Nephron progenitor cell (in vitro differentiated cells): Measurements from ENCODE around the gene CCDC3.

Experiments
- DNase-seq: peaks from one replicate; pipeline ENCODE4 v3.0.0; 2021
- H3K27ac Mint-ChIP-seq: 2 replicates; pipeline ENCODE4 v1.8.0; 2021; ENCODE audit warnings: mild to moderate bottlenecking, moderate library complexity, mixed read lengths
- H3K27me3 Mint-ChIP-seq: 2 replicates; pipeline ENCODE4 v1.8.0; 2021; ENCODE audit warnings: mild to moderate bottlenecking, low read depth, mixed read lengths; ENCODE audit not compliant: poor library complexity
- H3K36me3 Mint-ChIP-seq: 2 replicates; pipeline ENCODE4 v1.8.0; 2021; ENCODE audit warnings: low read depth, mixed read lengths
- H3K4me1 Mint-ChIP-seq: 2 replicates; pipeline ENCODE4 v1.8.0; 2021; ENCODE audit warnings: mixed read lengths
- H3K4me3 Mint-ChIP-seq: 2 replicates; pipeline ENCODE4 v1.8.0; 2021; ENCODE audit warnings: mild to moderate bottlenecking, moderate library complexity, mixed read lengths
- H3K9me3 Mint-ChIP-seq: 2 replicates; pipeline ENCODE4 v1.8.0; 2021; ENCODE audit warnings: mild to moderate bottlenecking, moderate library complexity, mixed read lengths
- TF ChIP-seq, protein P1 (sequence below): fragments of 200-600 bp; sonication (generic); IDR thresholded peaks from 2 replicates; pipeline ENCODE4 v1.5.0; 2021; ENCODE audit warnings: antibody characterized with exemption

The CCDC3 gene

DNA sequence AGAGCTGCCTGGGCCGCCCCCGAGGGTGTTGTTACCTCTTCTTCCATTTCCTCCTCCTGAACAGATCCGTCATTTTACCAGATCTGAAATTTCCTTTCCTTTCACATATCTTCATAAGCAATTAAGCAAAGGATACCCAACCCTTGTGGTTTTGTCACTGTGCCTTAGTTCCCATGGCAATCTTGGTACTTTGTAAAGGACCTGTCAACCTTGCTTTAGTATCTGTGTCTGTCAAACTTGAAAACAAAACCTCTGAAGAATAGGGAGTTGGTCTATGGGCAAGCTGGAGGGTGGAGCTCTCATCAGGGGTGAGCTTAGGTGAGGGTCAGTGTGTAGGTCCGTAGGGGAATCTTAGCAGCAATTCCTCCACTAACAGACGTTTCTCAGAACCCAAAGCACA is 25.4 kb upstream of the CCDC3 start:
- H3K36me3 Mint-ChIP-seq: peaks cover 10% of the 10 kb centered on the region
- no peak for DNase-seq
- H3K9me3 Mint-ChIP-seq: peaks cover 35% of the 10 kb centered on the region
- peaks cover 12% of the 10 kb centered on the region for H3K27me3 Mint-ChIP-seq
- H3K4me3 Mint-ChIP-seq: no peak overlapping the region
- H3K27ac Mint-ChIP-seq: no peak overlapping the region
- TF ChIP-seq, protein P1, sequence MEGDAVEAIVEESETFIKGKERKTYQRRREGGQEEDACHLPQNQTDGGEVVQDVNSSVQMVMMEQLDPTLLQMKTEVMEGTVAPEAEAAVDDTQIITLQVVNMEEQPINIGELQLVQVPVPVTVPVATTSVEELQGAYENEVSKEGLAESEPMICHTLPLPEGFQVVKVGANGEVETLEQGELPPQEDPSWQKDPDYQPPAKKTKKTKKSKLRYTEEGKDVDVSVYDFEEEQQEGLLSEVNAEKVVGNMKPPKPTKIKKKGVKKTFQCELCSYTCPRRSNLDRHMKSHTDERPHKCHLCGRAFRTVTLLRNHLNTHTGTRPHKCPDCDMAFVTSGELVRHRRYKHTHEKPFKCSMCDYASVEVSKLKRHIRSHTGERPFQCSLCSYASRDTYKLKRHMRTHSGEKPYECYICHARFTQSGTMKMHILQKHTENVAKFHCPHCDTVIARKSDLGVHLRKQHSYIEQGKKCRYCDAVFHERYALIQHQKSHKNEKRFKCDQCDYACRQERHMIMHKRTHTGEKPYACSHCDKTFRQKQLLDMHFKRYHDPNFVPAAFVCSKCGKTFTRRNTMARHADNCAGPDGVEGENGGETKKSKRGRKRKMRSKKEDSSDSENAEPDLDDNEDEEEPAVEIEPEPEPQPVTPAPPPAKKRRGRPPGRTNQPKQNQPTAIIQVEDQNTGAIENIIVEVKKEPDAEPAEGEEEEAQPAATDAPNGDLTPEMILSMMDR: no peak
- H3K4me1 Mint-ChIP-seq: peaks cover 6% of the 10 kb centered on the region

DNA sequence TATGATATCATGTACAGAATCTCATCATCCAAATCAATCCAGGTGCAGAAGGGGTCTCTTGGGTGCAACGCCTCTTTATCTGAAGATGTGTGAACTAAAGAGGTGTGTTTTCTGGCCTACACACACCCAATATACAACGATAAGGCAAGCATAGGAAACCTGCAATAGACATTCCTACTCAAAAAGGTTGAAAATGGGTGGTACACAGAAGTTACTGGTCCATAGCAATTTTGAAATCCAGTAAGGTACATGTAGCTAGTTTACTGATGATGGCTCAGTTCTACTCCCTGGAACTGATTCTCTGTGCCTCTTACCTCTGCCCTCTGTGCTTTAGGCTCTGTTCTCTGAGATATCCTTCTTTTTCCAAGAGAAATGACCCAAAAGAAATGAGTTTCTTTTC is 22.2 kb upstream of the CCDC3 start:
- Mint-ChIP-seq H3K9me3 (peaks cover 36% of the 10 kb centered on the region), H3K4me1 (peaks cover 6% of the 10 kb centered on the region), H3K36me3 (peaks cover 10% of the 10 kb centered on the region), H3K4me3 (no peak overlapping the region), H3K27me3 (peaks cover 12% of the 10 kb centered on the region), H3K27ac (no peak overlapping the region)
- DNase-seq: no peak
- TF ChIP-seq, protein P1: no peak

GRCh38 chr10:13019280-13019679 is 17.8 kb upstream of the CCDC3 start:
- Mint-ChIP-seq H3K27me3 (peaks cover 8% of the 10 kb centered on the region), H3K4me1 (peaks cover 10% of the 10 kb centered on the region), H3K4me3 (no peak overlapping the region), H3K9me3 (peaks cover 26% of the 10 kb centered on the region), H3K27ac (no peak overlapping the region), H3K36me3 (peaks cover 4% of the 10 kb centered on the region)
- TF ChIP-seq, protein P1: no peak
- DNase-seq: no peak

DNA sequence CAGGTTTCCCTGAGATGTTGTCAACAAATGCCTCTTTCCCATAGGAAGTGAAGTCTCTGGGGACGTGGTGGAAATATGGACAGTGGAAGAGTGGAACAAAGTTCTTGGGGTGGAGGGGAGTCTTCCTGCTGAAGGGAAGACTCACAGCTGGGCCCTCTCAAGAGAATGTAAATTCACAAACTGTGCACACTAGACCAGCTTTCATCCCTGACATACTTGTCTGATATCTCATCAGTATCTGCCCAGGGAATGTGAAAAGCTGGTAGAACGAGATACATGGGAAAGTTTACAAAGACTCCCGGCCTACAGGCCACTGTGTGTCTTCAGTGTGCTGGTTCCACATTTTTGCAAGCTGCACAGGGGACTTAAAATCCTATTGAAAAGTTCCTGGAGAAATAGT is 16.7 kb upstream of the CCDC3 start:
- H3K27ac Mint-ChIP-seq: no peak overlapping the region
- peaks cover 10% of the 10 kb centered on the region for H3K4me1 Mint-ChIP-seq
- no peak for DNase-seq
- peaks cover 11% of the 10 kb centered on the region for H3K27me3 Mint-ChIP-seq
- no peak overlapping the region for H3K4me3 Mint-ChIP-seq
- peaks cover 23% of the 10 kb centered on the region for H3K9me3 Mint-ChIP-seq
- TF ChIP-seq, protein P1: no peak
- H3K36me3 Mint-ChIP-seq: peaks cover 4% of the 10 kb centered on the region

DNA sequence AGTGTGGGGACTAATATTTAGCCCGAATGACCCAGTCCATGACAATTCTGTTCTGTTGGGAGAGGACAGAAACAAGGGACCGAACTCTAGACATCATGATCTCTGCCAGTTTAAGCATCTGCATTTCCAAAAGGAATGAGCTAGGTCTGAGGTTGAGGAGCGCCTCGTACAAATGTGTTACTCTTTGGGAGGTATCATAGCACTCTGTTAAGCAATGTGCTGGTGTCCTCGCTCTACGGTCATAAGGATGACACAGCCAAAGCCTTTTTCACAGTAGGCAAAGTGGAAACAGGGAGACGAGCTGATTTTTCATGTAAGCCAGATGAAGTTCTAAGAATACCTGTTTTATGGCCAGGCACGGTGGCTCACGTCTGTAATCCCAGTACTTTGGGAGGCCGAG is 15.4 kb upstream of the CCDC3 start:
- Mint-ChIP-seq H3K36me3 (peaks cover 5% of the 10 kb centered on the region), H3K27ac (no peak overlapping the region), H3K4me1 (peaks cover 10% of the 10 kb centered on the region), H3K27me3 (peaks cover 7% of the 10 kb centered on the region), H3K9me3 (peaks cover 23% of the 10 kb centered on the region), H3K4me3 (no peak overlapping the region)
- no peak for DNase-seq
- TF ChIP-seq, protein P1: no peak

GRCh38 chr10:13016426-13016825 is 14.9 kb upstream of the CCDC3 start:
- TF ChIP-seq, protein P1: no peak
- no peak overlapping the region for H3K4me3 Mint-ChIP-seq
- peaks cover 27% of the 10 kb centered on the region for H3K9me3 Mint-ChIP-seq
- H3K36me3 Mint-ChIP-seq: peaks cover 5% of the 10 kb centered on the region
- H3K27me3 Mint-ChIP-seq: peaks cover 4% of the 10 kb centered on the region
- no peak for DNase-seq
- no peak overlapping the region for H3K27ac Mint-ChIP-seq
- H3K4me1 Mint-ChIP-seq: peaks cover 10% of the 10 kb centered on the region
